Natural killer cell (primary cell): ENCODE data around the gene SLC1A2. TPM values are rescaled to one million over a fixed set of nuclear protein-coding genes. Genes with fewer than 3 reads are reported as not detected.

Experiments
- ATAC-seq, 3 donors: fragments of 150-1000 bp in 2 of 3; fragments of 200-7000 bp in 1 of 3; cut with Tn5 transposase; 1 replicate in 1 of 3; 2 replicates in 2 of 3; pipeline ENCODE4 v1.10.0; 2021; ENCODE audit warnings: mild to moderate bottlenecking in 2 of 3, moderate library complexity in 2 of 3
- DNase-seq, 2 donors: peaks; one replicate each; pipeline versions ENCODE4 v3.0.0 to v3.0.0-alpha.2; 2013 to 2021; ENCODE audit warnings: mixed read lengths in 1 of 2
- H3K27ac ChIP-seq: one replicate; pipeline ENCODE4 v1.5.1; 2013; ENCODE audit warnings: mild to moderate bottlenecking, low read length
- H3K27me3 ChIP-seq: one replicate; pipeline ENCODE4 v1.6.1; 2013; ENCODE audit warnings: low read length; ENCODE audit not compliant: control insufficient read depth, insufficient read depth
- H3K36me3 ChIP-seq: one replicate; pipeline ENCODE4 v1.6.1; 2013; ENCODE audit warnings: low read length; ENCODE audit not compliant: control insufficient read depth, insufficient read depth
- H3K4me1 ChIP-seq: one replicate; pipeline ENCODE4 v1.6.1; 2013; ENCODE audit warnings: low read length; ENCODE audit not compliant: control insufficient read depth, insufficient read depth
- H3K4me3 ChIP-seq: one replicate; pipeline ENCODE4 v1.5.1; 2013; ENCODE audit warnings: low read length
- H3K9me3 ChIP-seq: one replicate; pipeline ENCODE4 v1.6.1; 2013; ENCODE audit warnings: low read length; ENCODE audit not compliant: control insufficient read depth, insufficient read depth
- H3K27ac Mint-ChIP-seq, 2 donors: one replicate each; pipeline ENCODE4 v1.8.0; 2022; ENCODE audit warnings: mild to moderate bottlenecking in 2 of 2, mixed read lengths in 2 of 2, moderate library complexity in 1 of 2
- H3K27me3 Mint-ChIP-seq, 2 donors: one replicate each; pipeline ENCODE4 v1.8.0; 2022; ENCODE audit warnings: low read depth in 2 of 2, mixed read lengths in 2 of 2
- H3K36me3 Mint-ChIP-seq: one replicate; pipeline ENCODE4 v1.8.0; 2022; ENCODE audit warnings: mixed read lengths
- H3K4me1 Mint-ChIP-seq, 2 donors: one replicate each; pipeline ENCODE4 v1.8.0; 2022; ENCODE audit warnings: mixed read lengths in 2 of 2
- H3K4me3 Mint-ChIP-seq: one replicate; pipeline ENCODE4 v1.8.0; 2022; ENCODE audit warnings: mild to moderate bottlenecking, moderate library complexity, mixed read lengths
- H3K9me3 Mint-ChIP-seq, 2 donors: one replicate each; pipeline ENCODE4 v1.8.0; 2022; ENCODE audit warnings: mixed read lengths in 2 of 2
- WGBS: methylation state at CpG from one replicate; pipeline ENCODE4 v1.1.7; 2013; ENCODE audit warnings: missing lambda C conversion rate; ENCODE audit not compliant: insufficient coverage; 5-methylcytosine and 5-hydroxymethylcytosine counted together
- intact Hi-C: fragments of 100-400 bp; cut with micrococcal nuclease; formaldehyde crosslinking; loops from one replicate; pipeline ENCODE4 v1.14.2; 2022
- total RNA-seq, 4 donors: library from RNA; stranded (reverse); fragments of 120-200 nt in 1 of 4; gene quantifications; one replicate each; pipeline versions ENCODE4 v1.2.3 to v1.2.4, GENCODE V29; 2013 to 2022
- TF ChIP-seq, protein P1 (sequence below): fragments of 200-600 bp; IDR thresholded peaks from one replicate; pipeline ENCODE4 v1.8.0; 2022; ENCODE audit warnings: antibody characterized with exemption

The SLC1A2 gene
- total RNA-seq, 3 donors from 2014 or later (not counting 1 experiment from before 2014, with no cell fraction given): 0.02 TPM; not detected in 2

DNA sequence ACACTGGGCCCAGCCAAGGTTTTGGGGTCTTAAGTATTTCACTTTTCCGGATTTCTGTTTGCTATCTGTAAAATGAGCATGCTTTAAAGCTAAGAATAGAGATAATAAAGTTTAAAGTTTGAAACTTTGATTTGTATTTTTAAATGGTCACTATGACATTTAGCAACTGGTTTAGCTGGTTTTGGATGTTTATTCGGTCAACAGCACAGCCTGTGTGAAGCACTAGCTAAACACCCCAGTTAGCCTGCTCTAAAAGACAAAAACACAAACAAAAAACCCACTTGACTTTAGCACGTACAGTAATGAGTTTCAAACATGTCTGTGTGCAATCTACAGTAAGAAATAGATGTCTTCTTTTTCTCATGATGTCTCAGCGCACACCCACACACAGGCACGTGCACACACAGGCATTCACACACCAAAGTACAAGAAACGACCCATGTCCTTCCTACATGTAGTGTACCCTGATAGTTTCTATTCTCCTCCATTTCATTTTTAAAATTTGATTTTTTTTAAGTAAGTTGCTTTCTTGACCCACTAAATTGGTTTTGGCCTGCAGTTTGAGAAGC is 29.4 kb downstream of the SLC1A2 start:
- no peak overlapping the region for H3K4me3 Mint-ChIP-seq
- ATAC-seq (no peak), DNase-seq (no peak)
- Histone ChIP-seq H3K9me3 (no peaks in the 10 kb centered on the region), H3K4me1 (no peaks in the 10 kb centered on the region), H3K36me3 (no peaks in the 10 kb centered on the region), H3K27ac (no peak overlapping the region), H3K4me3 (no peak overlapping the region), H3K27me3 (no peaks in the 10 kb centered on the region)
- no peaks in the 10 kb centered on the region for H3K36me3 Mint-ChIP-seq
- 84% methylated on average over 6 of the region's 6 CpGs for WGBS
- H3K27me3 Mint-ChIP-seq: peaks cover 14 to 16% of the 10 kb centered on the region in 2 donors
- intact Hi-C loops: loop anchor here (5.0 kb wide), 1 partner anchor 153 kb away; no protein-coding TSS in a partner anchor
- H3K27ac Mint-ChIP-seq: no peak overlapping the region
- H3K9me3 Mint-ChIP-seq: no peaks in the 10 kb centered on the region
- TF ChIP-seq, protein P1, sequence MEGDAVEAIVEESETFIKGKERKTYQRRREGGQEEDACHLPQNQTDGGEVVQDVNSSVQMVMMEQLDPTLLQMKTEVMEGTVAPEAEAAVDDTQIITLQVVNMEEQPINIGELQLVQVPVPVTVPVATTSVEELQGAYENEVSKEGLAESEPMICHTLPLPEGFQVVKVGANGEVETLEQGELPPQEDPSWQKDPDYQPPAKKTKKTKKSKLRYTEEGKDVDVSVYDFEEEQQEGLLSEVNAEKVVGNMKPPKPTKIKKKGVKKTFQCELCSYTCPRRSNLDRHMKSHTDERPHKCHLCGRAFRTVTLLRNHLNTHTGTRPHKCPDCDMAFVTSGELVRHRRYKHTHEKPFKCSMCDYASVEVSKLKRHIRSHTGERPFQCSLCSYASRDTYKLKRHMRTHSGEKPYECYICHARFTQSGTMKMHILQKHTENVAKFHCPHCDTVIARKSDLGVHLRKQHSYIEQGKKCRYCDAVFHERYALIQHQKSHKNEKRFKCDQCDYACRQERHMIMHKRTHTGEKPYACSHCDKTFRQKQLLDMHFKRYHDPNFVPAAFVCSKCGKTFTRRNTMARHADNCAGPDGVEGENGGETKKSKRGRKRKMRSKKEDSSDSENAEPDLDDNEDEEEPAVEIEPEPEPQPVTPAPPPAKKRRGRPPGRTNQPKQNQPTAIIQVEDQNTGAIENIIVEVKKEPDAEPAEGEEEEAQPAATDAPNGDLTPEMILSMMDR: no peak
- peaks cover 5% of the 10 kb centered on the region in 2 donors for H3K4me1 Mint-ChIP-seq

DNA sequence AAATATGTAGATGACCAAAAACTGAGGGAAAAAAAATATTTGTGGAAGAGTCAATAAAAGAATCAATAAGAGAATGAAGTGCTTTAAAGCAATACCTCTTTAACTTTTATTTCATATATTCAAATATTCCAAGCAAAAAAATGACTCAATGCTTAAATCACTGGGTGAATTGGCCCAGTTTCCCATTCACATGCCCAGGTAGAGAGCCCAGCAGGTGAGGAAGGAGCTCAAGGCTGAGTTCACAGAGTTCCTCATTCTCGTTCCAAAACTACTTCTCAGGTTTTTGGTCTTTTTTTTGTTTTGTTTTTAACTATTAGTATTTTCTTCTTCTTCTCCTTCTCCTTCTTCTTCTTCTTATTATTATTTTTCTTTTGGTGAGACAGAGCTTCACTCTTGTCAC is 30.2 kb downstream of the SLC1A2 start:
- Mint-ChIP-seq H3K4me3 (no peak overlapping the region), H3K27me3 (peaks cover 12 to 13% of the 10 kb centered on the region in 2 donors), H3K9me3 (no peaks in the 10 kb centered on the region), H3K36me3 (no peaks in the 10 kb centered on the region), H3K4me1 (peaks cover 5% of the 10 kb centered on the region in 2 donors), H3K27ac (no peak overlapping the region)
- Histone ChIP-seq H3K27me3 (no peaks in the 10 kb centered on the region), H3K9me3 (no peaks in the 10 kb centered on the region), H3K36me3 (no peaks in the 10 kb centered on the region), H3K4me1 (no peaks in the 10 kb centered on the region), H3K4me3 (no peak overlapping the region), H3K27ac (no peak overlapping the region)
- intact Hi-C loops: no loop called here
- no peak for ATAC-seq
- TF ChIP-seq, protein P1: no peak
- no CpG with 5 or more reads among the region's 1 CpG for WGBS
- no peak for DNase-seq

DNA sequence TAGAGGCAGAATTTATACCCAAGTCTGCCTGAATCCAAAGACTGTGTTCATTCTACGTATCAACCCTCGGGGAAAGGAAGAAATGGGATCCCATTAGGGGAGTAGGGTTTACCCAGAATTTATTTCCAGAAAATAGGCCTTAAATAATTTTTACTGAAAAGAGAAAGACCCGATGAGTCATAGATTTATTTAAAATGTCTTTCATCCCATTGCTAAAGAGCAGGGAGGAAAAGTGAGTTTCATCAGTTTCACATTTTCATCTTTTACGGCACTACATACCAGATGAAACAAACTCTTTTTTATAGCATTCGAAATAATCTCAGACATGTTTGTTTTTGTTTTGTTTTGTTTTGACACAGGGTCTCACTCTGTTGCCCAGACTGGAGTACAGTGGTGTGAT is 31.3 kb downstream of the SLC1A2 start:
- no peak overlapping the region for H3K27ac Mint-ChIP-seq
- H3K4me3 Mint-ChIP-seq: no peak overlapping the region
- peaks cover 5 to 7% of the 10 kb centered on the region in 2 donors for H3K27me3 Mint-ChIP-seq
- intact Hi-C loops: no loop called here
- H3K27ac ChIP-seq: no peak overlapping the region
- 83% methylated on average over 1 of the region's 5 CpGs for WGBS
- no peaks in the 10 kb centered on the region for H3K4me1 ChIP-seq
- no peaks in the 10 kb centered on the region for H3K27me3 ChIP-seq
- no peaks in the 10 kb centered on the region for H3K36me3 Mint-ChIP-seq
- H3K9me3 Mint-ChIP-seq: no peaks in the 10 kb centered on the region
- H3K4me3 ChIP-seq: no peak overlapping the region
- H3K36me3 ChIP-seq: no peaks in the 10 kb centered on the region
- peaks cover 5% of the 10 kb centered on the region in 2 donors for H3K4me1 Mint-ChIP-seq
- no peaks in the 10 kb centered on the region for H3K9me3 ChIP-seq
- TF ChIP-seq, protein P1: no peak
- DNase-seq (no peak), ATAC-seq (no peak)
